ENCODE measurements around the gene RNF20. TPM values are rescaled to one million over a fixed set of nuclear protein-coding genes. Genes with fewer than 3 reads are reported as not detected.

Gene RNF20
- total RNA-seq (ENCODE audit: low replicate concordance) = 39.5 and 52.2 TPM in 2 replicates
- long read RNA-seq, transcript RNF20-202 (20 exons, 3,940 nt) = major isoform, 14 of 216 reads
- long read RNA-seq, partial matches to known transcripts = 186 of 216 reads
- long read RNA-seq, other reads (novel, unspliced or antisense) = 16 of 216 reads

GRCh38 chr9:101533334-101534204 is at the start of gene RNF20:
Gene RNF20, plus strand, starts transcription at chr9:101533853. Its CDS starts 1,571 bp downstream, at chr9:101535424.
- DNase-seq (ENCODE audit: extremely low spot score, unreplicated experiment) = peak; percentile 98
- Mint-ChIP-seq H3K27ac (peak within 1 kb of the TSS; percentile 99), H3K9me3 (no peaks in the 10 kb centered on the region), H3K27me3 (no peaks in the 10 kb centered on the region), H3K4me3 (peak within 1 kb of the TSS; percentile 95), H3K4me1 (ENCODE audit: unreplicated experiment) (peaks cover 17% of the 10 kb centered on the region), H3K36me3 (peaks cover 8% of the 10 kb centered on the region)
- no peak for TF ChIP-seq CTCF (conservative IDR thresholded peaks at IDR 0.05)

- no peaks in the 10 kb centered on the region for H3K36me3 Mint-ChIP-seq
- H3K4me3 Mint-ChIP-seq = peak overlapping the region; percentile 2
- no peak for DNase-seq (ENCODE audit: extremely low spot score, unreplicated experiment)
Measured at GRCh38 chr9:101484046-101484445, 49.6 kb upstream of the RNF20 start.

GRCh38 chr9:101485924-101486692 is 47.5 kb upstream of the RNF20 start:
- peak; percentile 69 for DNase-seq (ENCODE audit: extremely low spot score, unreplicated experiment)
- Mint-ChIP-seq H3K9me3 (no peaks in the 10 kb centered on the region), H3K27me3 (peaks cover 32% of the 10 kb centered on the region), H3K4me3 (peak overlapping the region; percentile 95), H3K36me3 (no peaks in the 10 kb centered on the region), H3K27ac (peak overlapping the region; percentile 82), H3K4me1 (ENCODE audit: unreplicated experiment) (peaks cover 27% of the 10 kb centered on the region)
- no peak for TF ChIP-seq CTCF (conservative IDR thresholded peaks at IDR 0.05)

More at GRCh38 chr9:101484046-101484445, 49.6 kb upstream of the RNF20 start:
- Mint-ChIP-seq H3K27me3 (peaks cover 32% of the 10 kb centered on the region), H3K4me1 (ENCODE audit: unreplicated experiment) (peaks cover 37% of the 10 kb centered on the region), H3K9me3 (no peaks in the 10 kb centered on the region), H3K27ac (no peak overlapping the region)
- no peak for TF ChIP-seq CTCF (conservative IDR thresholded peaks at IDR 0.05)

DNA sequence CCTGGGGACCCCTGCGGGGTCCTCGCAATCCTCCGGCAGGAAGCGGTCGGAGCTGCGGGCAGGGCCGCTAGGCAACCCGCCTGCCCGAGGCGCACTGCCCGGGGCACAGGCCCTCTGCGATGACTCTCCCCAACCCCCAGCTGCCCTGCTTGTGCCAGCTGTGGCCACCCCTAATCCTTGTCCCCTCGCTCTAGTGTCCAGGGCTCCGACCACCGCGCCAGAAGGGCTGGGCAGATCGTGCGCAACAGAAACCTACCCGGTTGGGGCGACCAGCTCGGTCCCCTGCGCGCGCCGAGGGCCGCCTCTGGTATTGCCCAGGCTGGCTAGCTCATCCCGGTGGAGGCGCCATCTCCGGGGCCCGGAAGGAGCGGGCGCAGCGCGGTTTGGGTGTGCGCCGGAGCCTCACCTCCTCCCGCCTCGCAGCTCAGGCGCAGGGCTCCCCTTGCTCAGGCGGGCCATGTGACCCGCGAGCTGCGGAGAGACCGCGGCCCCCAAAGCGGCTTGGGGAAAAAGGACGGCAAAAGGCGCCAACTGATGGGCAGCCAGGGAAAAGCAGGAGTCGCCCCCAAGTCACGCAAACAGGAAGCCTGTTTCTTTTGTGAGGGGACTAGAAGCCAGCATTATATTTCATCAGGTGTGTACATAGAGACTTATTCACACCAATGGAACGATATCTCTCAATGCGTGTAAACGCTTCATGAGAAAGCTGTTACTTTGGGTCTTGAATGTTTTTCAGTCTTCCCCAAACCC is 46.8 kb upstream of the RNF20 start:
- Mint-ChIP-seq H3K27me3 (peaks cover 32% of the 10 kb centered on the region), H3K4me1 (ENCODE audit: unreplicated experiment) (peaks cover 22% of the 10 kb centered on the region), H3K9me3 (no peaks in the 10 kb centered on the region), H3K27ac (peak overlapping the region; percentile 82), H3K4me3 (peak overlapping the region; percentile 95), H3K36me3 (no peaks in the 10 kb centered on the region)
- TF ChIP-seq CTCF (conservative IDR thresholded peaks at IDR 0.05) = peak; percentile 32
- peak; percentile 81 for DNase-seq (ENCODE audit: extremely low spot score, unreplicated experiment)

- DNase-seq (ENCODE audit: extremely low spot score, unreplicated experiment) = no peak
- H3K9me3 Mint-ChIP-seq = no peaks in the 10 kb centered on the region
- H3K27ac Mint-ChIP-seq = peak overlapping the region; percentile 82
- TF ChIP-seq CTCF (conservative IDR thresholded peaks at IDR 0.05) = no peak
- H3K4me1 Mint-ChIP-seq (ENCODE audit: unreplicated experiment) = peaks cover 21% of the 10 kb centered on the region
- H3K4me3 Mint-ChIP-seq = peak overlapping the region; percentile 95
- H3K27me3 Mint-ChIP-seq = peaks cover 32% of the 10 kb centered on the region
- no peaks in the 10 kb centered on the region for H3K36me3 Mint-ChIP-seq
Measured at GRCh38 chr9:101487443-101487840, 46.2 kb upstream of the RNF20 start.
